ENCODE data around the gene ABHD8. TPM values are rescaled to one million over a fixed set of nuclear protein-coding genes. Genes with fewer than 3 reads are reported as not detected.

Gene ABHD8
- total and polyA plus RNA-seq, 2 of the 4 experiments (the other 2 are of a cell fraction): 3.9 to 10.2 TPM

DNA sequence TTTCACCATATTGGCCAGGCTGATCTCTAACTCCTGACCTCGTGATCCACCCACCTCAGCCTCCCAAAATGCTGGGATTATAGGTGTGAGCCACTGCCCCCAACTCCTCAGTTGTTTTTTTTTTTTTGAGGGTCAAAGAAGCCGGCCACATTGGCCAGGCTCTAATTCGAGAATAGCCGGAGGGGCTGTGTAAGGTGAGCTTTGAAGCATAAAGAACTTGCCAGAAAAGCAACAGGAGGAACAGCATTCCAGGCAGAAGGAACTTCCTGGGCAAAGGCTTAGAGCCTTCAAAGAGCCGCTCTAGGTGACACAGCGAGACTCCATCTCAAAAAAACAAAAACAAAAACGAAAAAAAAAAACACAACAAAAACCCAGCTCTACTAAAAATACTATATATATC lies 37.2 kb downstream of the ABHD8 start:
- Histone ChIP-seq H3K18ac (ENCODE audit: low read depth, low read length) (no peak overlapping the region), H3K9me3 (ENCODE audit: control insufficient read depth, insufficient read depth, low read length) (no peaks in the 10 kb centered on the region), H3K4me2 (ENCODE audit: low read depth, low read length) (no peak overlapping the region), H3K4me1 (ENCODE audit: control insufficient read depth, insufficient read depth, low read length) (no peaks in the 10 kb centered on the region; the same call in 1 of the 2 replicates), H2AK9ac (replicated peaks; ENCODE audit: low read depth, low read length, poor library complexity) (no peak overlapping the region), H3K9me1 (ENCODE audit: insufficient read depth, low read length) (no peaks in the 10 kb centered on the region), H2BK120ac (ENCODE audit: low read depth, low read length) (no peak overlapping the region), H3K36me3 (ENCODE audit: control insufficient read depth, insufficient read depth, low read length) (peaks cover 5% of the 10 kb centered on the region; the same call in 1 of the 2 replicates), H3K4me3 (ENCODE audit: insufficient read depth, low read depth, low read length) (no peak overlapping the region), H2BK15ac (ENCODE audit: low read depth, low read length) (no peak overlapping the region), H4K91ac (ENCODE audit: insufficient read depth, low read depth, low read length) (no peak overlapping the region), H3K14ac (replicated peaks; ENCODE audit: low read depth, low read length) (no peak overlapping the region), H2AFZ (replicated peaks; ENCODE audit: low read length, poor library complexity) (no peak overlapping the region), H3K27me3 (ENCODE audit: control insufficient read depth, insufficient read depth, low read length) (no peaks in the 10 kb centered on the region), H2BK5ac (ENCODE audit: low read depth, low read length, poor library complexity, severe bottlenecking) (no peak overlapping the region), H2AK5ac (ENCODE audit: low read depth, low read length) (no peak overlapping the region), H3K4ac (ENCODE audit: low read depth, low read length) (no peak overlapping the region), H2BK20ac (ENCODE audit: low read depth, low read length) (no peak overlapping the region), H3K79me1 (ENCODE audit: low read depth in 1 of 2, low read length in 2 of 2) (peaks cover 0 to 18% of the 10 kb centered on the region in 2 experiments; a peak in 2 of 4 replicates), H3K23ac (ENCODE audit: low read depth, low read length) (no peak overlapping the region), H3K9ac (ENCODE audit: low read depth, low read length) (no peak overlapping the region), H3K27ac (ENCODE audit: insufficient read depth, low read length) (no peak overlapping the region), H4K20me1 (ENCODE audit: insufficient read depth, low read length) (no peaks in the 10 kb centered on the region), H3K56ac (ENCODE audit: extremely low read depth, insufficient read depth, low read length) (no peak overlapping the region), H4K5ac (ENCODE audit: low read depth, low read length) (no peak overlapping the region), H4K8ac (ENCODE audit: low read depth in 2 of 2, low read length in 2 of 2) (no peak overlapping the region; a peak in 1 of 4 replicates)
- DNase-seq: no peak
- intact Hi-C loops (cut with micrococcal nuclease): no loop called here
- no peak for ATAC-seq (ENCODE audit: low read depth)
- TF ChIP-seq NFE2L2 (IDR thresholded peaks at IDR 0.05; ENCODE audit: low read depth, low read length) (no peak), MAFK (IDR thresholded peaks at IDR 0.05; ENCODE audit: low read depth, low read length) (no peak), SMC3 (IDR thresholded peaks at IDR 0.05; ENCODE audit: low read depth, low read length) (no peak), FOS (IDR thresholded peaks at IDR 0.05; ENCODE audit: low read depth, low read length) (no peak), RAD21 (IDR thresholded peaks at IDR 0.05; ENCODE audit: low read length) (no peak), CHD1 (IDR thresholded peaks at IDR 0.05; ENCODE audit: low read depth, low read length) (no peak), MAZ (IDR thresholded peaks at IDR 0.05; ENCODE audit: borderline replicate concordance, low read depth, low read length) (no peak), RFX5 (IDR thresholded peaks at IDR 0.05; ENCODE audit: low read depth, low read length) (no peak), CEBPB (IDR thresholded peaks at IDR 0.05; ENCODE audit: low read depth, low read length) (no peak), POLR2A (IDR thresholded peaks at IDR 0.05; ENCODE audit: low read depth, low read length) (no peak), BHLHE40 (IDR thresholded peaks at IDR 0.05; ENCODE audit: low read depth, low read length) (no peak), MXI1 (IDR thresholded peaks at IDR 0.05; ENCODE audit: borderline replicate concordance, low read depth, low read length) (no peak), RCOR1 (IDR thresholded peaks at IDR 0.05; ENCODE audit: insufficient replicate concordance, low read length) (no peak)
- TF ChIP-seq, protein P1, sequence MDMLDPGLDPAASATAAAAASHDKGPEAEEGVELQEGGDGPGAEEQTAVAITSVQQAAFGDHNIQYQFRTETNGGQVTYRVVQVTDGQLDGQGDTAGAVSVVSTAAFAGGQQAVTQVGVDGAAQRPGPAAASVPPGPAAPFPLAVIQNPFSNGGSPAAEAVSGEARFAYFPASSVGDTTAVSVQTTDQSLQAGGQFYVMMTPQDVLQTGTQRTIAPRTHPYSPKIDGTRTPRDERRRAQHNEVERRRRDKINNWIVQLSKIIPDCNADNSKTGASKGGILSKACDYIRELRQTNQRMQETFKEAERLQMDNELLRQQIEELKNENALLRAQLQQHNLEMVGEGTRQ (IDR thresholded peaks at IDR 0.05; ENCODE audit: low read depth, low read length): no peak
- TF ChIP-seq, protein P2, sequence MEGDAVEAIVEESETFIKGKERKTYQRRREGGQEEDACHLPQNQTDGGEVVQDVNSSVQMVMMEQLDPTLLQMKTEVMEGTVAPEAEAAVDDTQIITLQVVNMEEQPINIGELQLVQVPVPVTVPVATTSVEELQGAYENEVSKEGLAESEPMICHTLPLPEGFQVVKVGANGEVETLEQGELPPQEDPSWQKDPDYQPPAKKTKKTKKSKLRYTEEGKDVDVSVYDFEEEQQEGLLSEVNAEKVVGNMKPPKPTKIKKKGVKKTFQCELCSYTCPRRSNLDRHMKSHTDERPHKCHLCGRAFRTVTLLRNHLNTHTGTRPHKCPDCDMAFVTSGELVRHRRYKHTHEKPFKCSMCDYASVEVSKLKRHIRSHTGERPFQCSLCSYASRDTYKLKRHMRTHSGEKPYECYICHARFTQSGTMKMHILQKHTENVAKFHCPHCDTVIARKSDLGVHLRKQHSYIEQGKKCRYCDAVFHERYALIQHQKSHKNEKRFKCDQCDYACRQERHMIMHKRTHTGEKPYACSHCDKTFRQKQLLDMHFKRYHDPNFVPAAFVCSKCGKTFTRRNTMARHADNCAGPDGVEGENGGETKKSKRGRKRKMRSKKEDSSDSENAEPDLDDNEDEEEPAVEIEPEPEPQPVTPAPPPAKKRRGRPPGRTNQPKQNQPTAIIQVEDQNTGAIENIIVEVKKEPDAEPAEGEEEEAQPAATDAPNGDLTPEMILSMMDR (conservative IDR thresholded peaks at IDR 0.05; ENCODE audit: low read depth, low read length): no peak
- TF ChIP-seq, protein P3, sequence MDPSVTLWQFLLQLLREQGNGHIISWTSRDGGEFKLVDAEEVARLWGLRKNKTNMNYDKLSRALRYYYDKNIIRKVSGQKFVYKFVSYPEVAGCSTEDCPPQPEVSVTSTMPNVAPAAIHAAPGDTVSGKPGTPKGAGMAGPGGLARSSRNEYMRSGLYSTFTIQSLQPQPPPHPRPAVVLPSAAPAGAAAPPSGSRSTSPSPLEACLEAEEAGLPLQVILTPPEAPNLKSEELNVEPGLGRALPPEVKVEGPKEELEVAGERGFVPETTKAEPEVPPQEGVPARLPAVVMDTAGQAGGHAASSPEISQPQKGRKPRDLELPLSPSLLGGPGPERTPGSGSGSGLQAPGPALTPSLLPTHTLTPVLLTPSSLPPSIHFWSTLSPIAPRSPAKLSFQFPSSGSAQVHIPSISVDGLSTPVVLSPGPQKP (IDR thresholded peaks at IDR 0.05; ENCODE audit: borderline replicate concordance, low read depth, low read length): no peak
- in situ Hi-C loops (cut with MboI; ENCODE audit: low sequenced_read_pairs): no loop called here
- no TSS peak for BruUV-seq (replicated peaks)
- 90% methylated on average over 2 of the region's 7 CpGs; no CpG with 5 or more reads in 1 of the 2 experiments for WGBS, 2 experiments (ENCODE audit: extremely low coverage in 2 of 2, insufficient read length in 1 of 2)
- dilution Hi-C loops (cut with HindIII; ENCODE audit: low sequenced_read_pairs, unreplicated experiment): no loop called here
- CTCF ChIA-PET: no interaction called here
- POLR2A ChIA-PET (ENCODE audit: unreplicated experiment): no interaction called here

All from IMR-90 (cell line).